ENCODE measurements around the gene SMARCA2. TPM values are rescaled to one million over a fixed set of nuclear protein-coding genes. Genes with fewer than 3 reads are reported as not detected.

Gene SMARCA2
- total and polyA plus RNA-seq, 9 of the 15 experiments (the other 6 are each of a cell fraction or from before 2014, with no cell fraction given) = 8.0 to 34.8 (median 25.5) TPM

- Histone ChIP-seq H3K4me3 (no peak overlapping the region), H3K36me3 (ENCODE audit: control insufficient read depth, insufficient read depth, low read length) (peaks cover 41% of the 10 kb centered on the region; the same call in 2 of the 3 replicates), H3K9me1 (ENCODE audit: control insufficient read depth, insufficient read depth, low read length) (no peaks in the 10 kb centered on the region), H4K20me1 (replicated peaks; ENCODE audit: control insufficient read depth, insufficient read depth, low read length) (no peaks in the 10 kb centered on the region), H3K4me1 (replicated peaks in 1 of 2; ENCODE audit: control insufficient read depth in 2 of 2, insufficient read depth in 2 of 2, low read length in 2 of 2) (no peaks in the 10 kb centered on the region), H3K27ac (ENCODE audit: extremely low read depth, low read depth, low read length) (no peak overlapping the region), H3K27me3 (ENCODE audit: control insufficient read depth in 2 of 2, insufficient read depth in 2 of 2, low read length in 2 of 2) (no peaks in the 10 kb centered on the region), H3K4me2 (ENCODE audit: insufficient read depth, low read length) (no peak overlapping the region), H2AFZ (ENCODE audit: low read depth, low read length) (no peak overlapping the region), H3K79me2 (ENCODE audit: control insufficient read depth, insufficient read depth, low read length) (no peaks in the 10 kb centered on the region; the same call in 2 of the 3 replicates), H3K9ac (ENCODE audit: insufficient read depth in 1 of 2, low read depth in 2 of 2, low read length in 2 of 2) (no peak overlapping the region), H3K9me3 (replicated peaks; ENCODE audit: control insufficient read depth, insufficient read depth, low read depth, low read length) (no peaks in the 10 kb centered on the region)
- 89% methylated on average over 1 of the region's 1 CpG for WGBS (ENCODE audit: insufficient coverage, low coverage, missing lambda C conversion rate)
- DNase-seq (ENCODE audit: extremely low read depth in 1 of 4, low spot score in 3 of 4) (no peak), ATAC-seq (no peak), FAIRE-seq (no peak)
- CTCF ChIA-PET (ENCODE audit: low intra/inter-chr PET ratio) = no interaction called here
- in situ Hi-C loops (cut with MboI) (no loop called here), intact Hi-C loops (cut with micrococcal nuclease) (no loop called here)
- POLR2A ChIA-PET = no interaction called here
- BruUV-seq (replicated peaks) = no TSS peak
- TF ChIP-seq XRCC4 (IDR thresholded peaks at IDR 0.05; ENCODE audit: extremely low read depth, insufficient read depth, insufficient read length) (no peak), E2F3 (CRISPR knock-in tag; IDR thresholded peaks at IDR 0.05) (no peak), SMAD3 (CRISPR knock-in tag; conservative IDR thresholded peaks at IDR 0.05) (no peak), BHLHE40 (IDR thresholded peaks at IDR 0.05; ENCODE audit: low read length) (no peak), ZFP36 (IDR thresholded peaks at IDR 0.05; ENCODE audit: low read depth, low read length, partially characterized antibody) (no peak)
Observed at GRCh38 chr9:2166203-2166602, 151.1 kb downstream of the SMARCA2 start.

- Histone ChIP-seq H2AFZ (ENCODE audit: low read depth, low read length) (no peak overlapping the region), H3K4me1 (replicated peaks in 1 of 2; ENCODE audit: control insufficient read depth in 2 of 2, insufficient read depth in 2 of 2, low read length in 2 of 2) (no peaks in the 10 kb centered on the region), H3K9me1 (ENCODE audit: control insufficient read depth, insufficient read depth, low read length) (no peaks in the 10 kb centered on the region), H4K20me1 (replicated peaks; ENCODE audit: control insufficient read depth, insufficient read depth, low read length) (no peaks in the 10 kb centered on the region), H3K27ac (ENCODE audit: extremely low read depth, low read depth, low read length) (no peak overlapping the region), H3K9ac (ENCODE audit: insufficient read depth in 1 of 2, low read depth in 2 of 2, low read length in 2 of 2) (no peak overlapping the region), H3K4me3 (no peak overlapping the region), H3K27me3 (ENCODE audit: control insufficient read depth in 2 of 2, insufficient read depth in 2 of 2, low read length in 2 of 2) (no peaks in the 10 kb centered on the region), H3K4me2 (ENCODE audit: insufficient read depth, low read length) (no peak overlapping the region), H3K79me2 (ENCODE audit: control insufficient read depth, insufficient read depth, low read length) (no peaks in the 10 kb centered on the region; the same call in 2 of the 3 replicates), H3K36me3 (ENCODE audit: control insufficient read depth, insufficient read depth, low read length) (peaks cover 31% of the 10 kb centered on the region; the same call in 2 of the 3 replicates), H3K9me3 (replicated peaks; ENCODE audit: control insufficient read depth, insufficient read depth, low read depth, low read length) (no peaks in the 10 kb centered on the region)
- no TSS peak for BruUV-seq (replicated peaks)
- DNase-seq (ENCODE audit: extremely low read depth in 1 of 4, low spot score in 3 of 4) (no peak), FAIRE-seq (no peak), ATAC-seq (no peak)
- CTCF ChIA-PET (ENCODE audit: low intra/inter-chr PET ratio) = no interaction called here
- in situ Hi-C loops (cut with MboI) (no loop called here), intact Hi-C loops (cut with micrococcal nuclease) (no loop called here)
- POLR2A ChIA-PET = no interaction called here
- WGBS (ENCODE audit: insufficient coverage, low coverage, missing lambda C conversion rate) = 92% methylated on average over 5 of the region's 8 CpGs
- TF ChIP-seq ZNF217 (CRISPR knock-in tag; IDR thresholded peaks at IDR 0.05) (no peak), MITF (IDR thresholded peaks at IDR 0.05) (no peak), SMARCB1 (IDR thresholded peaks at IDR 0.05; ENCODE audit: insufficient read length, low read depth) (no peak), MEF2A (IDR thresholded peaks at IDR 0.05; ENCODE audit: control insufficient read depth, low read depth, low read length) (no peak), CUX1 (CRISPR knock-in tag; IDR thresholded peaks at IDR 0.05) (no peak), MTF1 (CRISPR knock-in tag; IDR thresholded peaks at IDR 0.05; ENCODE audit: borderline replicate concordance) (no peak)
Observed at GRCh38 chr9:2169035-2169434, 153.9 kb downstream of the SMARCA2 start.

Data from K562 (cell line).